ENCODE data around the gene ZNF319. TPM values are rescaled to one million over a fixed set of nuclear protein-coding genes. Genes with fewer than 3 reads are reported as not detected.

Gene ZNF319
- total and polyA plus RNA-seq, 2 of the 13 experiments (the other 11 are each of a cell fraction or from before 2014, with no cell fraction given) = 2.4 to 3.6 TPM

- TF ChIP-seq RXRB (CRISPR knock-in tag; IDR thresholded peaks at IDR 0.05; ENCODE audit: borderline replicate concordance) = peak; percentile 77
- TF ChIP-seq KMT2B (CRISPR knock-in tag; IDR thresholded peaks at IDR 0.05) = no peak
- no peak for TF ChIP-seq CBX2 (IDR thresholded peaks at IDR 0.05; ENCODE audit: low read depth, low read length)
- TF ChIP-seq CBX2 (CRISPR knock-in tag; IDR thresholded peaks at IDR 0.05; ENCODE audit: low read depth) = peak; percentile 86; the same call in 1 of the 2 replicates
Measured at GRCh38 chr16:58025351-58026138, 25.1 kb upstream of the ZNF319 start, which contains the start of gene MMP15 (continued).

GRCh38 chr16:58024486-58025350 lies 24.2 kb upstream of the ZNF319 start:
- H3K4me1 ChIP-seq (ENCODE audit: insufficient read depth, low read length) = peaks cover 49% of the 10 kb centered on the region
- ATAC-seq (peak; percentile 72), FAIRE-seq (peak; percentile 86), DNase-seq (ENCODE audit: low spot score) (peak; percentile 92)
- ChIA-PET POLR2A (interaction anchor here (0.5 to 5.9 kb wide), 34 partner anchors 8 to 1419 kb away, joined by 3 to 101 read pairs (median 4); partner anchors contain the start of genes CFAP20, GINS3, KATNB1 and KIFC3), CTCF (ENCODE audit: low intra/inter-chr PET ratio, low total read pairs) (interaction anchor here (1.0 kb wide), 1 partner anchor 96 kb away, joined by 3 read pairs; no protein-coding TSS in a partner anchor)
- no peaks in the 10 kb centered on the region for H3K27me3 ChIP-seq (ENCODE audit: control insufficient read depth in 1 of 2, insufficient read depth in 2 of 2, low read length in 2 of 2)
- intact Hi-C loops (cut with micrococcal nuclease; ENCODE audit: unreplicated experiment) (loop anchor here (1.0 to 10.0 kb wide), 4 partner anchors 105 to 463 kb away; partner anchors contain the start of genes CFAP20 and CSNK2A2), in situ Hi-C loops (cut with HindIII; ENCODE audit: extremely low pct_ligation_motif_present, low pct_unique_long_range_greater_than_20kb) (loop anchor here (5.0 kb wide), 1 partner anchor 103 kb away; the partner anchor contains the start of gene CFAP20)
- H3K79me2 ChIP-seq (ENCODE audit: insufficient read depth, low read length) = peaks cover 29% of the 10 kb centered on the region
- peak overlapping the region; percentile 87 to 97 (median 88) for H3K4me3 ChIP-seq (replicated peaks in 1 of 3; ENCODE audit: insufficient read depth in 1 of 3, low read depth in 2 of 3, low read length in 3 of 3)
- H3K36me3 ChIP-seq (replicated peaks in 1 of 2; ENCODE audit: control insufficient read depth in 1 of 2, insufficient read depth in 2 of 2, low read length in 2 of 2) = peaks cover 0 to 9% of the 10 kb centered on the region in 2 experiments; a peak in 4 of 5 replicates
- H4K20me1 ChIP-seq (ENCODE audit: insufficient read depth, low read length) = peaks cover 19% of the 10 kb centered on the region; the same call in 1 of the 2 replicates
- 4% methylated on average over 30 of the region's 57 CpGs for WGBS (ENCODE audit: low lambda C conversion rate)
- H2AFZ ChIP-seq (ENCODE audit: low read length) = peak overlapping the region; percentile 48
- H3K27ac ChIP-seq (ENCODE audit: extremely low read length, insufficient read depth, low read length) = peak overlapping the region; percentile 95
- peak overlapping the region; percentile 82 for H3K9ac ChIP-seq (ENCODE audit: insufficient read depth, low read depth, low read length)
- peak overlapping the region; percentile 96 for H3K4me2 ChIP-seq (ENCODE audit: low read depth, low read length)
- BruUV-seq (replicated peaks) = TSS peak; percentile 76
- H3K9me3 ChIP-seq (ENCODE audit: low read length) = no peaks in the 10 kb centered on the region
- TF ChIP-seq NFYB (CRISPR knock-in tag; IDR thresholded peaks at IDR 0.05) (peak; percentile 29; the same call in 1 of the 2 replicates), NCOR1 (IDR thresholded peaks at IDR 0.05; ENCODE audit: borderline replicate concordance, low read length) (peak; percentile 76; the same call in 1 of the 2 replicates), AKAP8 (CRISPR knock-in tag; IDR thresholded peaks at IDR 0.05) (peak; percentile 43; the same call in 1 of the 2 replicates), FOXK2 (IDR thresholded peaks at IDR 0.05) (no peak), ZKSCAN5 (CRISPR knock-in tag; IDR thresholded peaks at IDR 0.05) (no peak), ZNF639 (CRISPR knock-in tag; conservative IDR thresholded peaks at IDR 0.05) (peak; percentile 85; the same call in 1 of the 2 replicates), FOXM1 (CRISPR knock-in tag; IDR thresholded peaks at IDR 0.05) (no peak), ZNF704 (CRISPR knock-in tag; IDR thresholded peaks at IDR 0.05; ENCODE audit: borderline replicate concordance) (peak; percentile 24; the same call in 1 of the 2 replicates), JUN (CRISPR knock-in tag; IDR thresholded peaks at IDR 0.05) (peak; percentile 49), KLF6 (CRISPR knock-in tag; IDR thresholded peaks at IDR 0.05) (no peak), ZNF766 (CRISPR knock-in tag; IDR thresholded peaks at IDR 0.05; ENCODE audit: borderline replicate concordance) (no peak; the same call in 1 of the 2 replicates), RBM39 (IDR thresholded peaks at IDR 0.05; ENCODE audit: low read depth, low read length, poor library complexity, severe bottlenecking) (peak; percentile 82), MLLT10 (CRISPR knock-in tag; IDR thresholded peaks at IDR 0.05) (no peak), SRSF1 (optimal IDR thresholded peaks at IDR 0.05; ENCODE audit: low read depth, low read length) (peak; percentile 72), ZSCAN31 (CRISPR knock-in tag; IDR thresholded peaks at IDR 0.05; ENCODE audit: low read depth) (peak; percentile 55)
